CD14-positive monocyte (primary cell): ENCODE data around the gene ST3GAL3. TPM values are rescaled to one million over a fixed set of nuclear protein-coding genes. Genes with fewer than 3 reads are reported as not detected.

Source experiments
- DNase-seq, 3 donors: peaks; one replicate each; pipeline ENCODE4 v3.0.0-alpha.2; 2011 to 2022
- H2AFZ ChIP-seq: 2 replicates; pipeline ENCODE4 v1.6.0; 2012; ENCODE audit warnings: mild to moderate bottlenecking, low read depth, low read length, inconsistent platforms; ENCODE audit not compliant: insufficient read depth, poor library complexity, severe bottlenecking
- H3K27ac ChIP-seq, 2 donors: 1 replicate in 1 of 2; 2 replicates in 1 of 2; pipeline ENCODE4 v1.5.1; 2012 to 2013; ENCODE audit warnings: low read length in 2 of 2, control low read depth in 1 of 2, inconsistent platforms in 1 of 2, low read depth in 1 of 2, mild to moderate bottlenecking in 1 of 2
- H3K27me3 ChIP-seq, 2 donors: one replicate each; pipeline versions ENCODE4 v1.6.0 to v1.6.1; 2011 to 2013; ENCODE audit warnings: low read length in 2 of 2; ENCODE audit not compliant: control insufficient read depth in 2 of 2, insufficient read depth in 2 of 2
- H3K36me3 ChIP-seq, 2 donors: replicated peaks in 1 of 2; 1 replicate in 1 of 2; 2 replicates in 1 of 2; pipeline versions ENCODE4 v1.5.1 to v1.6.1; 2012 to 2013; ENCODE audit warnings: low read length in 2 of 2, control low read depth in 1 of 2, inconsistent platforms in 1 of 2, mild to moderate bottlenecking in 1 of 2; ENCODE audit not compliant: insufficient read depth in 2 of 2, control insufficient read depth in 1 of 2
- H3K4me1 ChIP-seq, 2 donors: 1 replicate in 1 of 2; 2 replicates in 1 of 2; pipeline versions ENCODE4 v1.5.1 to v1.6.1; 2012 to 2013; ENCODE audit warnings: low read length in 2 of 2, control low read depth in 1 of 2, inconsistent platforms in 1 of 2, mild to moderate bottlenecking in 1 of 2, moderate library complexity in 1 of 2; ENCODE audit not compliant: insufficient read depth in 2 of 2, control insufficient read depth in 1 of 2
- H3K4me2 ChIP-seq: replicated peaks from 2 replicates; pipeline ENCODE3; 2012; ENCODE audit warnings: low read length, moderate library complexity, mild to moderate bottlenecking; ENCODE audit not compliant: poor library complexity, severe bottlenecking; ENCODE audit errors: extremely low read depth
- H3K4me3 ChIP-seq, 3 experiments: fragments of 200-600 bp in 1 of 3; sonication (generic) in 1 of 3; replicated peaks in 1 of 3; 1 replicate in 2 of 3; 2 replicates in 1 of 3; pipeline ENCODE4 v1.5.1; 2011 to 2013; ENCODE audit warnings: low read length in 3 of 3, mild to moderate bottlenecking in 3 of 3, control low read depth in 2 of 3, low read depth in 2 of 3, inconsistent platforms in 1 of 3, moderate library complexity in 1 of 3
- H3K79me2 ChIP-seq: 2 replicates; pipeline ENCODE4 v1.6.0; 2012; ENCODE audit warnings: mild to moderate bottlenecking, control low read depth, inconsistent platforms, low read length, moderate library complexity; ENCODE audit not compliant: insufficient read depth
- H3K9ac ChIP-seq: 2 replicates; pipeline ENCODE4 v1.6.0; 2017; ENCODE audit warnings: low read length, mild to moderate bottlenecking; ENCODE audit not compliant: insufficient read depth, poor library complexity, severe bottlenecking
- H3K9me3 ChIP-seq, 2 donors: replicated peaks in 1 of 2; 1 replicate in 1 of 2; 2 replicates in 1 of 2; pipeline versions ENCODE4 v1.5.1 to v1.6.1; 2012 to 2013; ENCODE audit warnings: low read length in 2 of 2, control low read depth in 1 of 2; ENCODE audit not compliant: control insufficient read depth in 1 of 2, insufficient read depth in 1 of 2
- H4K20me1 ChIP-seq: 2 replicates; pipeline ENCODE4 v1.6.0; 2012; ENCODE audit warnings: mild to moderate bottlenecking, low read length, control low read depth, moderate library complexity; ENCODE audit not compliant: insufficient read depth
- H3K27ac Mint-ChIP-seq, 7 donors: one replicate each; pipeline ENCODE4 v1.8.0; 2020; ENCODE audit warnings: mild to moderate bottlenecking in 7 of 7, mixed read lengths in 7 of 7, moderate library complexity in 6 of 7, inconsistent platforms in 2 of 7
- H3K27me3 Mint-ChIP-seq, 3 donors: one replicate each; pipeline ENCODE4 v1.8.0; 2021 to 2022; ENCODE audit warnings: low read depth in 3 of 3, mild to moderate bottlenecking in 3 of 3, mixed read lengths in 3 of 3, moderate library complexity in 3 of 3, inconsistent platforms in 1 of 3
- H3K36me3 Mint-ChIP-seq, 2 donors: one replicate each; pipeline ENCODE4 v1.8.0; 2020; ENCODE audit warnings: mixed read lengths in 2 of 2, inconsistent platforms in 1 of 2, mild to moderate bottlenecking in 1 of 2
- H3K4me1 Mint-ChIP-seq: one replicate; pipeline ENCODE4 v1.8.0; 2020; ENCODE audit warnings: mild to moderate bottlenecking, mixed read lengths
- H3K4me3 Mint-ChIP-seq, 2 donors: one replicate each; pipeline ENCODE4 v1.8.0; 2020; ENCODE audit warnings: mild to moderate bottlenecking in 2 of 2, mixed read lengths in 2 of 2, moderate library complexity in 1 of 2
- H3K9me3 Mint-ChIP-seq, 7 donors: one replicate each; pipeline ENCODE4 v1.8.0; 2020 to 2022; ENCODE audit warnings: mixed read lengths in 7 of 7, mild to moderate bottlenecking in 6 of 7, moderate library complexity in 6 of 7, inconsistent platforms in 2 of 7
- WGBS: methylation state at CpG from one replicate; pipeline ENCODE4 v1.1.5; 2013; ENCODE audit warnings: missing lambda C conversion rate; ENCODE audit not compliant: insufficient coverage; 5-methylcytosine and 5-hydroxymethylcytosine counted together
- intact Hi-C, 2 donors: fragments of 100-400 bp; cut with micrococcal nuclease; formaldehyde crosslinking; loops; one replicate each; pipeline versions ENCODE4 v1.15.0 to v1.15.1; 2023
- polyA plus RNA-seq, 3 donors: library from polyadenylated mRNA; depleted of rRNA in 1 of 3; unstranded in 2 of 3; stranded (reverse) in 1 of 3; fragments of 300-500 nt in 2 of 3; fragments of >200 nt in 1 of 3; fragmentation: Illumina TruSeq in 2 of 3; gene quantifications; 1 replicate in 2 of 3; 2 replicates in 1 of 3; pipeline ENCODE4 v1.2.3, GENCODE V29; 2012 to 2021
- TF ChIP-seq, protein P1 (sequence below): fragments of 200-600 bp; IDR thresholded peaks from one replicate; pipeline ENCODE4 v1.8.0; 2022; ENCODE audit warnings: antibody characterized with exemption, mild to moderate bottlenecking

The ST3GAL3 gene
- polyA plus RNA-seq, 3 donors = 1.6 to 4.5 (median 2.1) TPM

DNA sequence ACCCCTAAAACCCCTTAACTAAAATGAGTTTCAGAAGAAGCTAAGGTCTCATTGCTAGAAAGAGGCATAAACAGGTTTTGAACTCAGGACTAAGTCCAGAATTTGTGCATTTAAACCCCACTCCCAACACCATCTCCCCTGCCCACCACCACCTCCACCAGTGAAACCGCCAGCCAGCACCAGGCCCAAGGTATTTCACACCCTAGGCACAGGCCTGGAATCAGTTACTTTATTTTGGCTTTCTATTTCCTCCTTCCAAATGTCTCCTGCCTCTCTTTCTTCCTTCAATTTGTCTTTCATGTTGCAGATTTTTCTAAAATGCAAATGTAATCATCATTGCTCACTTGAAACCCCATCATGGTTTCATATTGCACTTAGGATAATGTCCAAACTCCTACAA is 237.5 kb downstream of the ST3GAL3 start:
- H3K27ac Mint-ChIP-seq = peak overlapping the region in 1 of 7 donors; percentile 0

DNA sequence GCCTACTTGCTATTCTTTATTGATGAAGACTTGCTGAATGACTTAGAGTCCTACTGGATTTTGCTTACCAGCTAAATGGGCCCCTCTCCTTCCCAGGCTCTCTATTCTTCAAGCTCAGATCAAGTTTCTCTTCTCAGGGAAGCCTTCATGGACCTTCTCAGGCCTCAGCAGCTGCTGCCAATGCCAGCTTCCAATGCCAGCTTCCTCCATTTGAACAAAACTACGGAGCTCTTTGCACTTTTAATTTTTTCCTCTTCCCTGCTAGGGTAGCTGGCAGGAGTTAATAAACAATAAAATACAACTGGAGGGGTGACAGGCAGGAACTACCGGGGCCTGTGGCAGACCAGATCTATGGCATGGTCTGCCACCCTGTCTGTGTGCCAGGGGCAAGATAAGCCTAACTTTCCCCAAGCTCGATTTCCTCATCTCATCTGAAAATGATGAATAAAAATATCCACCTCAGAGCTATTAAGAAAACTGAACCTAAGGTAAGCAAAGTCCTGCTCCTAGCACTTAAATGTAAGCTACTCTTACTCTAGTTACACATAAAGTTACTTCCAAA is 238.4 kb downstream of the ST3GAL3 start:
- Mint-ChIP-seq H3K27ac (peak overlapping the region; percentile 50 to 98 (median 92)), H3K4me1 (peaks cover 49% of the 10 kb centered on the region)
- no peak for DNase-seq

More for the DNA sequence above, 237.5 kb downstream of the ST3GAL3 start:
- no peak overlapping the region for H3K27ac ChIP-seq
- TF ChIP-seq, protein P1, sequence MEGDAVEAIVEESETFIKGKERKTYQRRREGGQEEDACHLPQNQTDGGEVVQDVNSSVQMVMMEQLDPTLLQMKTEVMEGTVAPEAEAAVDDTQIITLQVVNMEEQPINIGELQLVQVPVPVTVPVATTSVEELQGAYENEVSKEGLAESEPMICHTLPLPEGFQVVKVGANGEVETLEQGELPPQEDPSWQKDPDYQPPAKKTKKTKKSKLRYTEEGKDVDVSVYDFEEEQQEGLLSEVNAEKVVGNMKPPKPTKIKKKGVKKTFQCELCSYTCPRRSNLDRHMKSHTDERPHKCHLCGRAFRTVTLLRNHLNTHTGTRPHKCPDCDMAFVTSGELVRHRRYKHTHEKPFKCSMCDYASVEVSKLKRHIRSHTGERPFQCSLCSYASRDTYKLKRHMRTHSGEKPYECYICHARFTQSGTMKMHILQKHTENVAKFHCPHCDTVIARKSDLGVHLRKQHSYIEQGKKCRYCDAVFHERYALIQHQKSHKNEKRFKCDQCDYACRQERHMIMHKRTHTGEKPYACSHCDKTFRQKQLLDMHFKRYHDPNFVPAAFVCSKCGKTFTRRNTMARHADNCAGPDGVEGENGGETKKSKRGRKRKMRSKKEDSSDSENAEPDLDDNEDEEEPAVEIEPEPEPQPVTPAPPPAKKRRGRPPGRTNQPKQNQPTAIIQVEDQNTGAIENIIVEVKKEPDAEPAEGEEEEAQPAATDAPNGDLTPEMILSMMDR = no peak
- peaks cover 4 to 11% of the 10 kb centered on the region in 2 donors for H3K36me3 ChIP-seq
- no peak overlapping the region for H3K9ac ChIP-seq
- peaks cover 19% of the 10 kb centered on the region for H3K79me2 ChIP-seq
- 100% methylated on average over 1 of the region's 1 CpG for WGBS
- H3K4me3 ChIP-seq = no peak overlapping the region
- no peaks in the 10 kb centered on the region for H3K9me3 ChIP-seq
- Mint-ChIP-seq H3K27me3 (no peaks in the 10 kb centered on the region), H3K4me1 (peaks cover 47% of the 10 kb centered on the region), H3K36me3 (peaks cover 7% of the 10 kb centered on the region in 2 donors), H3K9me3 (no peaks in the 10 kb centered on the region), H3K4me3 (no peak overlapping the region)
- H2AFZ ChIP-seq = no peak overlapping the region
- intact Hi-C loops = loop anchor here in 1 of 2 donors (5.0 to 10.0 kb wide), 2 partner anchors 238 to 290 kb away; partner anchors contain the start of genes KDM4A and ST3GAL3
- H4K20me1 ChIP-seq = no peaks in the 10 kb centered on the region
- H3K27me3 ChIP-seq = no peaks in the 10 kb centered on the region
- H3K4me1 ChIP-seq = peaks cover 20 to 25% of the 10 kb centered on the region in 2 donors
- DNase-seq = no peak
- H3K4me2 ChIP-seq = no peak overlapping the region

More for the DNA sequence above, 238.4 kb downstream of the ST3GAL3 start:
- Histone ChIP-seq H3K4me3 (peak overlapping the region; percentile 61 to 91 (median 66)), H3K4me2 (peak overlapping the region; percentile 98), H3K79me2 (peaks cover 21% of the 10 kb centered on the region), H3K27me3 (no peaks in the 10 kb centered on the region), H3K36me3 (peaks cover 8 to 20% of the 10 kb centered on the region in 2 donors), H4K20me1 (no peaks in the 10 kb centered on the region), H3K4me1 (peaks cover 20 to 25% of the 10 kb centered on the region in 2 donors), H3K27ac (peak overlapping the region in 1 of 2 donors; percentile 98), H3K9me3 (no peaks in the 10 kb centered on the region), H2AFZ (peak overlapping the region; percentile 97), H3K9ac (peak overlapping the region; percentile 98)
- Mint-ChIP-seq H3K4me3 (peak overlapping the region; percentile 88 to 95), H3K36me3 (peaks cover 12 to 13% of the 10 kb centered on the region in 2 donors), H3K27me3 (no peaks in the 10 kb centered on the region), H3K9me3 (no peaks in the 10 kb centered on the region)
- 0% methylated on average over 1 of the region's 3 CpGs for WGBS
- intact Hi-C loops = loop anchor here (1.0 to 10.0 kb wide), 4 partner anchors 29 to 291 kb away; partner anchors contain the start of genes ATP6V0B (in 2 of the 2), KDM4A (in 1 of the 2) and ST3GAL3 (in 1 of the 2)
- TF ChIP-seq, protein P1 = no peak
